SU-DHL-6 (cell line): ENCODE data around the gene NEURL2.

ENCODE experiments used
- H2AFZ ChIP-seq: fragments of 200-600 bp; sonication (generic); 2 replicates; pipeline ENCODE4 v1.6.1; 2014; ENCODE audit warnings: low read depth, mild to moderate bottlenecking, moderate library complexity, mixed read lengths, antibody characterized with exemption, low read length; ENCODE audit not compliant: severe bottlenecking
- H3F3A ChIP-seq: fragments of 200-600 bp; shearing (Covaris generic); 2 replicates; pipeline ENCODE4 v1.6.0; 2016; ENCODE audit warnings: antibody characterized with exemption, mild to moderate bottlenecking; ENCODE audit not compliant: insufficient read depth
- H3K27ac ChIP-seq: fragments of 200-600 bp; sonication (generic); 2 replicates; pipeline ENCODE4 v1.5.1; 2016; ENCODE audit warnings: low read depth, mild to moderate bottlenecking, low read length, moderate library complexity, mixed read lengths
- H3K27me3 ChIP-seq: fragments of 200-600 bp; sonication (generic), shearing (Covaris generic); 2 replicates; pipeline ENCODE4 v1.6.0; 2014; ENCODE audit warnings: mild to moderate bottlenecking, low read length
- H3K36me3 ChIP-seq: fragments of 200-600 bp; sonication (generic); 2 replicates; pipeline ENCODE4 v1.6.1; 2014; ENCODE audit warnings: mild to moderate bottlenecking, low read length, mixed read lengths
- H3K4me2 ChIP-seq: fragments of 300-600, 200-600 bp; shearing (Covaris generic), sonication (generic); 2 replicates; pipeline ENCODE4 v1.6.0; 2014; ENCODE audit warnings: low read length, low read depth, mild to moderate bottlenecking; ENCODE audit not compliant: poor library complexity, severe bottlenecking
- H3K4me3 ChIP-seq: fragments of 200-600 bp; sonication (generic); 2 replicates; pipeline ENCODE4 v1.5.1; 2014; ENCODE audit warnings: antibody characterized with exemption, low read length, mild to moderate bottlenecking, mixed read lengths; ENCODE audit not compliant: insufficient read depth, poor library complexity, severe bottlenecking
- H3K79me2 ChIP-seq: fragments of 200-600 bp; sonication (generic); 2 replicates; pipeline ENCODE4 v1.6.1; 2014; ENCODE audit warnings: mild to moderate bottlenecking, low read length, moderate library complexity; ENCODE audit not compliant: insufficient read depth
- H3K9ac ChIP-seq: fragments of 200-600 bp; sonication (generic); 2 replicates; pipeline ENCODE4 v1.7.0; 2014; ENCODE audit warnings: mild to moderate bottlenecking, low read length
- H3K9me2 ChIP-seq: fragments of 200-600 bp; sonication (generic); replicated peaks from 2 replicates; pipeline ENCODE4 v1.6.1; 2014; ENCODE audit warnings: low read length; ENCODE audit not compliant: insufficient read depth
- H3K9me3 ChIP-seq: fragments of 200-600 bp; sonication (generic); 2 replicates; pipeline ENCODE4 v1.6.1; 2014; ENCODE audit warnings: low read length, mixed read lengths; ENCODE audit not compliant: insufficient read depth
- H4K20me1 ChIP-seq: fragments of 200-600 bp; sonication (generic); 2 replicates; pipeline ENCODE4 v1.6.1; 2014; ENCODE audit warnings: low read depth, mild to moderate bottlenecking, antibody characterized with exemption, low read length, moderate library complexity, mixed read lengths
- CTCF ChIP-seq: fragments of 200-600 bp; sonication (generic); IDR thresholded peaks from one replicate; pipeline ENCODE4 v1.5.1; 2017; ENCODE audit warnings: antibody characterized with exemption, mild to moderate bottlenecking, low read length, moderate library complexity; ENCODE audit not compliant: insufficient read depth, poor library complexity, severe bottlenecking
- EZH2phosphoT487 ChIP-seq: fragments of 200-600 bp; sonication (generic), shearing (Covaris generic); conservative IDR thresholded peaks from 2 replicates; pipeline ENCODE4 v1.6.1; 2018; ENCODE audit warnings: mild to moderate bottlenecking, antibody characterized with exemption, low read length, moderate library complexity, mixed read lengths

NEURL2 gene

GRCh38 chr20:45917790-45918141 lies 26.8 kb upstream of the NEURL2 start:
- Histone ChIP-seq H3K27me3 (no peaks in the 10 kb centered on the region), H3F3A (no peaks in the 10 kb centered on the region), H3K27ac (no peak overlapping the region), H2AFZ (no peak overlapping the region), H3K9ac (no peak overlapping the region), H3K79me2 (no peaks in the 10 kb centered on the region), H3K4me2 (no peak overlapping the region), H3K9me2 (no peaks in the 10 kb centered on the region), H3K9me3 (no peaks in the 10 kb centered on the region), H3K4me3 (no peak overlapping the region), H3K36me3 (no peaks in the 10 kb centered on the region), H4K20me1 (no peaks in the 10 kb centered on the region)
- no peak for TF ChIP-seq CTCF

GRCh38 chr20:45913116-45913515 lies 22.1 kb upstream of the NEURL2 start:
- H3K4me2 ChIP-seq = no peak overlapping the region
- H3K27ac ChIP-seq = no peak overlapping the region

GRCh38 chr20:45912344-45912682 lies 21.3 kb upstream of the NEURL2 start:
- Histone ChIP-seq H3K27ac (no peak overlapping the region), H3K9me3 (no peaks in the 10 kb centered on the region), H3K27me3 (no peaks in the 10 kb centered on the region), H3K4me2 (no peak overlapping the region), H3K4me3 (no peak overlapping the region), H2AFZ (no peak overlapping the region), H3K9ac (no peak overlapping the region), H3K36me3 (no peaks in the 10 kb centered on the region), H3K79me2 (no peaks in the 10 kb centered on the region), H4K20me1 (no peaks in the 10 kb centered on the region), H3K9me2 (no peaks in the 10 kb centered on the region), H3F3A (no peaks in the 10 kb centered on the region)
- TF ChIP-seq EZH2phosphoT487 (no peak), CTCF (no peak)

More at GRCh38 chr20:45913116-45913515, 22.1 kb upstream of the NEURL2 start:
- Histone ChIP-seq H4K20me1 (no peaks in the 10 kb centered on the region), H3K27me3 (no peaks in the 10 kb centered on the region), H3K4me3 (no peak overlapping the region), H3K9ac (no peak overlapping the region), H3K9me3 (no peaks in the 10 kb centered on the region), H3F3A (no peaks in the 10 kb centered on the region), H3K36me3 (no peaks in the 10 kb centered on the region), H3K79me2 (no peaks in the 10 kb centered on the region), H3K9me2 (no peaks in the 10 kb centered on the region), H2AFZ (no peak overlapping the region)
- TF ChIP-seq EZH2phosphoT487 (no peak), CTCF (no peak)
